GM21423 (cell line): ENCODE measurements around the gene STRIP1.

Experiments
- ATAC-seq: cut with Tn5 transposase; IDR thresholded peaks from one replicate; pipeline ENCODE4 v1.9.1; 2021; ENCODE audit warnings: mild to moderate bottlenecking, moderate library complexity; ENCODE audit not compliant: unreplicated experiment

The STRIP1 gene

GRCh38 chr1:110091381-110091780 lies 57.0 kb downstream of the STRIP1 start:
- no peak for ATAC-seq

GRCh38 chr1:110091791-110092190 lies 57.4 kb downstream of the STRIP1 start:
- no peak for ATAC-seq

GRCh38 chr1:110092991-110093390 lies 58.6 kb downstream of the STRIP1 start:
- ATAC-seq: no peak

GRCh38 chr1:110094931-110095654 lies 60.7 kb downstream of the STRIP1 start:
- ATAC-seq: no peak

- no peak for ATAC-seq
Observed at GRCh38 chr1:110097507-110098221, 63.2 kb downstream of the STRIP1 start.

GRCh38 chr1:110098222-110099026 lies 64.0 kb downstream of the STRIP1 start:
- ATAC-seq: no peak

- ATAC-seq: no peak
Observed at GRCh38 chr1:110100335-110100734, 65.9 kb downstream of the STRIP1 start.

GRCh38 chr1:110102081-110102480 lies 67.7 kb downstream of the STRIP1 start:
- ATAC-seq: no peak
